ACHN (cell line): ENCODE results near the gene STRIP1.
"Not testable (repeated sequence)": the region's sequence is repeated elsewhere in the genome, so short reads cannot be mapped to it uniquely, and the experiment has no call there.

ENCODE experiments used
- DNase-seq: peaks from one replicate; pipeline ENCODE4 v3.0.0-alpha.2; 2015
- in situ Hi-C: cut with HindIII; loops from 2 replicates; pipeline ENCODE4 v1.10.0; 2017; ENCODE audit warnings: low sequenced_read_pairs, low pct_ligation_motif_present, low pct_unique_long_range_greater_than_20kb

STRIP1 gene

GRCh38 chr1:110061341-110061740 lies 26.9 kb downstream of the STRIP1 start:
- DNase-seq: no peak
- in situ Hi-C loops: no loop called here

DNA sequence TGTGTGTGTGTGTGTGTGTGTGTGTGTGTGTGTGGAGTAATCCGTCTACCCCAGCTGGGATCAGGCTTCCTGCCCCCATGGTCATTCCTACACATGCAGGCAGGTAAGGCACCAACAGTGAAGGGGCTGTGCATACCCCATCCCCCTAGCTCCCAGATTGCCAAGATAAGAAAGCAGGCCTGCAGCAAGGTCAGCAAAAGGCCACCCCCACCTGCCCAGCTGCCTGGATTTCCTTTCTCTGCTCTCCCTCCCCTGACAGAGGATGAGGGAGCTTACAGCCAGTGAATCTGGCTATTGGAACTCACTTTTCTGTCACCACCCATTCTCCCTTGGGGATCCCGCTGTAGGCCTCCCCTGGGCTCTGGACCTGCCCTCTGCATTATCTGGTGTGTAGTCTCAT lies 28.2 kb downstream of the STRIP1 start:
- no peak for DNase-seq
- in situ Hi-C loops: no loop called here

DNA sequence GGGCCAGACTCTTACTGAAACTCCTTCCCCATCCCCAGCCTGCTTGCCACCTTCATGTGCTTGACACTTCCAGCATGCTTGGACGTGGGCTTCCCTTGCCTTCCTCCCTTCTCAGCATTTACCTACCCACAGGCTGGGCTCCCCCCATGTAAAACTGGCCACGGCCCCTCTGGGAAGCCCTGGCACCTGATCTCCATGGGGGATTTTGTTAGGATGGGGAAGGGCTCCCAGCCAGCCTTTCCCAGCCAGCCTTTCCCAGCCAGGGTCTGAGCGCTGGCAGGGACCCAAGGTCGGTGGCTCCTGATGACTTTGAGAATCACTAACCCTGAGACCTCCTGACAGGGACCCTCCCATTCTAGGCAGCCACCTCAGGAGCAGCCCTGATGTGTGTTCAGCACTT lies 29.4 kb downstream of the STRIP1 start:
- DNase-seq: no peak
- in situ Hi-C loops: no loop called here

- DNase-seq: no peak
- in situ Hi-C loops: no loop called here
These were observed 30.3 kb downstream of the STRIP1 start for GRCh38 chr1:110064576-110065337.

DNA sequence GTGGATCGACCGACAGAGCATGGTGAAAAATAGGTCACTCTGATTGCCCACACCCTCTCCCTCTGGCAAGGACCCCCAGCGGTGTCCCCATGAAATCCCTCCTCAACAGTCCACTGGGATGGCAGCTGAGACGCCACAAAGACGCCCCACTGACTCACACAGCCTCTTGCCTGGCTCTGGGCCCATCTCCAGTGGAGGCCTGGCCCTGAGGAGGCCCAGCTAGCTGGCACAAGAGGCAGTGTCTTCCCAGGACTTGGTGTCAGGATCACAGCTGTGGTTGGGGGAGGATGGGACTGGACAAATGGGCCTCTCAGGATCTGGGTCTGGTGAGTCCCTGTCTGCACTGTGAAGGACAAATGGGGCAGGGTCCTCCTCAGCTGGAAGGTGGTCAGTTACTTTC lies 31.4 kb downstream of the STRIP1 start:
- in situ Hi-C loops: no loop called here
- DNase-seq: no peak

DNA sequence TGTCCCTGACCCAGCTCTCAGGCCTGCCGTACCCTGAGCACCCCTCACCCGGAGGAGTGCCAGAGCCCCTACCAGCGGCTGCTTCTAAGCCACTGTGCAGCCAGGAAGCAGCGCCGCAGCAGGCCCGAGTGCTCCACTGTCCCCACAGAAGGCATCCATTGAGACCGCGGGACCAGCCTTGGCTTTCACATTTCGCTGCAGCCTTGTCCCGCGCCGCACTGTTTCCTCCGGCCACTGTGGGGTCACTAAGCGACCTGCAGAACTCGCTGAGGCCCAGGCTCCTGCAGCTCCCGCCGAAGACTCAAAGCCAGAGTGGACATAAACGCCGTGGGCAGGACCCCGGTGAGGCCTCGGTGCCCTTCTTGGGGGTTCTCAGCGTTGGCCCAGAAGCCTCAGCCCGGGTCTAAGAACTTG lies 33.1 kb downstream of the STRIP1 start:
- in situ Hi-C loops: no loop called here
- DNase-seq: no peak

DNA sequence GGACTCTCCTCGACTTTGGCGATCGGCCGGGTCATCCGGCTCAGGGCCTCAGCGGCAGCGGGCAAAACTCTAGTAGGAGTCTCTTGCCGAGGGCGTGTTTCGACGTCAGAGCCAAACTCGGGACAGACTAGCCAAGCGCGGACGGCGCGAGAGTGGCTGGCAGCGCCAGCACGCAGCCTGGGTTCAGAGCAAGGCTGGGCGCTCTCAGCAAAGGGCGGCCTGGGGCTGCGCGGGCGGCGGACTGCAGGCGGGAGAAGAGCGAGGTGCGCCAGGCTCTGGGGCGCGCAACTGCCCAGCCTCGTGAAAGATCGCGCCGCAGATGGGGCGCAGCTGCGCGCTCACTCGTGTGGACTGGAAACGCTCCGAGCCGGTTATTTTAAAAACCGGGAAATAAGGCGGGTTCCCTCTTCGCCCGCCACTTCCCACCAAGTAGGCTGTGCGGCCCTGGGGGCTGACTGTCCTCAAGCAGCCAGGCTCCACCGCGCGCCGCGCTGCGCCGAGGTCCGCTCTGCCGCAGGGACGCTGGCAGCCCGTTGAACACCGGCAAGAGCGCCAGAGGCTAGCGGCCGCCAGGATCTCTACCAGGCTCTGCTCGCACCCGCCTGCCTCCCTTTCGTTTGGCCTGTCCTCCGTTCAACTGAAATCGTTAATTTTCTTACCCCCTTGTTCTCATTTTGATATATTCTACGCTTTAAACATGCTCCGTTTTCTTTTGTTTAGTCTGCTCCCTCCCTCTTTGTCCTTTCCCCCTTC lies 33.6 kb downstream of the STRIP1 start:
- no peak for DNase-seq
- in situ Hi-C loops: no loop called here

- no peak for DNase-seq
- in situ Hi-C loops: no loop called here
These were observed 34.4 kb downstream of the STRIP1 start for GRCh38 chr1:110068646-110069403.

- in situ Hi-C loops: no loop called here
- no peak for DNase-seq
These were observed 35.2 kb downstream of the STRIP1 start for GRCh38 chr1:110069404-110070281.

GRCh38 chr1:110070282-110070669 lies 35.9 kb downstream of the STRIP1 start:
- in situ Hi-C loops: no loop called here
- no peak for DNase-seq

DNA sequence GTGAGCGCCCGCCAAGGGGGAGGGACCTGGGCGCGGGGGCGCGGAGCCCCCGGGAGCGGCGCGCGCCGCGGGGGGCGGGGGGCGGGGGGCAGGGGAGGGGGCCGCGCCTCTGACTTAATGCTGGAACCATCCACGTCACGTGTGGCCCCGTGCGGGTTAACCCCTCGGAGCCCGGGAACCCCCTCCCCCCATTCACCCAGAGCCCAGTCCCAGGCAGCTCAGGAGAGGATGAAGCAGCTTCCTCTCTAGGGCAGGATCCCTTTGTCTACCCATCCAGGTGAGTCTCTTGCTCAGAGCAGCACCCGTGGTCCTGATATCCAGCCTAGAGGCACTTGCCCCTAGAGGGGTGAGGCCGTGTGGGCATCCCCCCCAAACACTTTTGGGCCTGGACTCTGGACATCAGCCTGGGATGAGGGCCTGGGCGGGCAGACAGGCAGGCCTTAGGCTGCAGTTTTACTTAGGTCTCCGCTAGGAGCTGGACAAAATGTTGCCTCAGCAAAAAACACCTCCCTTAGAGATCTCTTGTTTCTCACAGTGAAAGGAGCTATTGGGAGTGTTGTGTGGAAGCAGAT lies 36.3 kb downstream of the STRIP1 start, which contains the start of gene ALX3:
Gene ALX3 (minus strand): TSS at position 2 of the 572 bp plus-strand sequence. CDS start 60 bp downstream, outside the sequence.
- in situ Hi-C loops: no loop called here

DNA sequence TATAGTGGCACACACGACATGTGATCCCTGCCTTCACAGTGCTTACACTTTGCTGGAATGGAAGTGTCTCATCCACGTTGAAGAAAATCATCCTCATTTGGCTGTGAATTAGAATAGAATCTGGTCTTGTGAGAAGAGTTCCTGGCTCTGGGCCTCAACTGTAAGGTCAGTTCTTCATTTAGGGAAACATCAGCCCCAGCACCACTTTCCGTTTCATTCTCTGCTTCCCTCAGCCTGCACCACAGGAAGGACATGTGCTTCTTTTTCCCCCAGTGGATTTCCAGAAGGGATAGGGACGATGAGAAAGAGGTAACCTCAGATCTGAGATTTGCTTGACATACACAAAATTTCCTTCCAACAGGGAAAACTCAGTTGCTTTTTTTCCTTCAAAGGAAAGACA lies 39.7 kb downstream of the STRIP1 start:
- in situ Hi-C loops: no loop called here
- no peak for DNase-seq

More for the DNA sequence above, 36.3 kb downstream of the STRIP1 start, which contains the start of gene ALX3:
- no peak for DNase-seq

GRCh38 chr1:110076789-110077500 lies 42.5 kb downstream of the STRIP1 start:
- peak; percentile 69 for DNase-seq
- in situ Hi-C loops: no loop called here

GRCh38 chr1:110079995-110080394 lies 45.6 kb downstream of the STRIP1 start:
- DNase-seq, in situ Hi-C loops: not testable (repeated sequence)

DNA sequence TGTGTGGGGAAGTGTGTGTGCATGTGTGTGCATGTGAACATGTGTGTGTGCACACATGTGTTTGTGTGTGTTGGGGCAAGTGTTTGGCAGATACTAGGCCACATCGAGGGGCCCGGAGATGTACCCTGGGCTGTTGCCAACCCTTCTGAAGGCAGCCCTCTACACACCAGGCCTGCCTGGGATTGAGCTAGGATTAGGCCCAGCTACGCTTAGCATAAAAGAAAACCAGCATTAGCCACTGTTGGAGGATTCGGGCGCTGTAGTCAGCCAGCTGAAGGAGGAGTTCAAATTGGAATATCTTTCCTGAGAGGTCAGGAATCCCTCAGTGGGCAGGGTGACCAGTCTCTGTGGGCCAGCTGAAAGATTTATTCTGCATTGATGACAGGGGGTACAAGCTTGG lies 46.6 kb downstream of the STRIP1 start:
- DNase-seq: no peak
- in situ Hi-C loops: no loop called here

DNA sequence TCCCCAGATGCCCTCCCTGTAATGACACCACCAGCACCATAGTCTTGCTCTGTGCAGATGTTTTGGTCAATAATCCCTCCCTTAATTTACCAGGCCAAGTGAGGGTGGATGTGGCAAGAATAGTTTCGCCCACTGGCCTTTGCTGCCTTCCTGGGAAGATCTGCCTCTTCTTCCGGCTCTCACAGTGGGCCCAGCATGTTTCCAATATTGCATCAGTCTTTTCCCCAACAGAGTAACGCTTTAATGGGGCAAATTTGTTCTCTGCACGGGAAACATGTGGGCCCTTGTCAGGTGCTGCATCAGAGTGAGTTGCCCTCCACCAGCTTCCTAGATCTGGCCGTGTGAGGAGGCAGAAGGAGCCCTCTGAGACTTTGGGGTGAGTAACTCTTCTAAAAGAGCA lies 48.1 kb downstream of the STRIP1 start:
- in situ Hi-C loops: no loop called here
- no peak for DNase-seq

DNA sequence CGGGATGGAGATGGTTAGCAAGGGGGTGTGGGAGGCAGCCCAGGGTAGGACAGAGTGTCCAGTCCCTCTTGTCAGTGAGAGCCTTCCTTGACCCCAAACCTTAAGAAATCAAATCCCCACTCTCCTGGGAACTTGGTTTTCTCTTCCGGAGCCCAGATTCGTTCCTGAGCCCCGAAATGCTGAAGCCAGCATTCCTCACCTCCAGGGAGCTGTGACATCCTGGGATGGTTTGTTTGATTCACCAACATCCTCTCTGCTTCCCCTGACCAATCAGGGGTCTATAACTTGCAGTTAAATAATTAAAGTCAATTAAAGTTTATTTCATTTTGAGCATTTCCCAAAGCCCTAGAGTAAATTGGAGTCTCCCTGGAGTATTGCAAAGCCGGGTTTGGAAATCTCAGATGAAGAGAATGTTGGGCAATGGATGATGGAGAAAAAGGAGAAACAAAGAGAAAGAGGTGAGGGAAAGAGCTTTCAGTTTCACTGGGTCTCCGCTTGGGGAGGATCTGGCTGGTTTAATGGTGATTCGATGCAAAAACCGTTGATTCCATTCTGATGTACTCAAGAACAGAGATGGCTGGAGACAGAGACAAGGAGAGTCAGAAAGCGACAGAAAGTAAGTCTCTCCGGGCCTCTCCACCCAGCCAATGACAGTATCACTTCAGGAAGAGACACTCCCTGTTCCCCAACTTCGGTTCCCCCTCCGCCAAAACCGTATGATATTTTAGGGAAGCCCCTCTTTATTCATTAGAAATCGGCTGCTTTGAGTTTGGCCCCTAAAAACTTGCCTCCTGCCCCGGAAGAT lies 48.8 kb downstream of the STRIP1 start:
- DNase-seq: no peak
- in situ Hi-C loops: no loop called here
